Cerebellar cortex (tissue), 1 donor: Measurements from ENCODE around the gene ZNF536.
"Not testable (repeated sequence)": the region's sequence is repeated elsewhere in the genome, so short reads cannot be mapped to it uniquely, and the experiment has no call there.

Source experiments
- DNase-seq: peaks from one replicate; pipeline ENCODE4 v3.0.0-alpha.2; 2015; ENCODE audit warnings: low spot score

The ZNF536 gene

GRCh38 chr19:30419568-30420180, 47.5 kb downstream of the ZNF536 start:
- no peak for DNase-seq

GRCh38 chr19:30420316-30420715, 48.1 kb downstream of the ZNF536 start:
- no peak for DNase-seq

GRCh38 chr19:30420881-30421280, 48.7 kb downstream of the ZNF536 start:
- no peak for DNase-seq

- no peak for DNase-seq
These were observed 49.4 kb downstream of the ZNF536 start for GRCh38 chr19:30421571-30421970.

GRCh38 chr19:30423481-30423880, 51.3 kb downstream of the ZNF536 start:
- DNase-seq = peak; percentile 77

- no peak for DNase-seq
These were observed 54.0 kb downstream of the ZNF536 start for GRCh38 chr19:30425885-30426838.

GRCh38 chr19:30426864-30427263, 54.7 kb downstream of the ZNF536 start:
- DNase-seq = no peak

- peak; percentile 33 for DNase-seq
These were observed 56.0 kb downstream of the ZNF536 start for GRCh38 chr19:30428092-30428680.

- no peak for DNase-seq
These were observed 56.7 kb downstream of the ZNF536 start for GRCh38 chr19:30428844-30429243.

GRCh38 chr19:30430206-30430734, 58.1 kb downstream of the ZNF536 start:
- DNase-seq = no peak

GRCh38 chr19:30431591-30431990, 59.4 kb downstream of the ZNF536 start:
- DNase-seq = no peak

GRCh38 chr19:30434797-30435594, 62.8 kb downstream of the ZNF536 start:
- no peak for DNase-seq

- DNase-seq = no peak
These were observed 65.7 kb downstream of the ZNF536 start for GRCh38 chr19:30437869-30438268.

GRCh38 chr19:30439310-30439709, 67.1 kb downstream of the ZNF536 start:
- DNase-seq = no peak

GRCh38 chr19:30441011-30441410, 68.8 kb downstream of the ZNF536 start:
- DNase-seq = peak; percentile 62

GRCh38 chr19:30442674-30443073, 70.5 kb downstream of the ZNF536 start:
- DNase-seq = no peak

GRCh38 chr19:30443531-30444252, 71.5 kb downstream of the ZNF536 start:
- no peak for DNase-seq

- no peak for DNase-seq
These were observed 72.1 kb downstream of the ZNF536 start for GRCh38 chr19:30444253-30444671.

- DNase-seq = no peak
These were observed 72.6 kb downstream of the ZNF536 start for GRCh38 chr19:30444686-30445232.

- DNase-seq = no peak
These were observed 73.2 kb downstream of the ZNF536 start for GRCh38 chr19:30445385-30445784.

- not testable (repeated sequence) for DNase-seq
These were observed 73.9 kb downstream of the ZNF536 start for GRCh38 chr19:30446120-30446519.
